Prostate gland (tissue), 2 donors: Measurements from ENCODE around the gene CHST11. TPM values are rescaled to one million over a fixed set of nuclear protein-coding genes. Genes with fewer than 3 reads are reported as not detected.

ENCODE experiments used
- DNase-seq: peaks from one replicate; pipeline ENCODE4 v3.0.0-alpha.2; 2019; ENCODE audit warnings: low spot score
- H3K27ac ChIP-seq, 2 donors: fragments of 200-600 bp; sonication (generic); 2 replicates each; pipeline ENCODE4 v1.5.1; 2017 to 2019
- H3K27me3 ChIP-seq: fragments of 200-600 bp; sonication (generic); replicated peaks from 2 replicates; pipeline ENCODE4 v1.5.1; 2019; ENCODE audit not compliant: insufficient read depth
- H3K36me3 ChIP-seq, 2 donors: fragments of 200-600 bp; sonication (generic); 1 replicate in 1 of 2; 2 replicates in 1 of 2; pipeline versions ENCODE4 v1.5.1 to v1.8.1; 2017 to 2019
- H3K4me1 ChIP-seq: fragments of 200-600 bp; sonication (generic); replicated peaks from 2 replicates; pipeline ENCODE4 v1.5.1; 2019
- H3K4me3 ChIP-seq, 2 donors: fragments of 200-600 bp; sonication (generic); 2 replicates each; pipeline ENCODE4 v1.5.1; 2017 to 2019
- H3K9me3 ChIP-seq: fragments of 200-600 bp; sonication (generic); 2 replicates; pipeline ENCODE4 v1.5.1; 2017
- POLR2A ChIP-seq: fragments of 450-650 bp; IDR thresholded peaks from one replicate; pipeline ENCODE4 v1.6.1; 2016; ENCODE audit warnings: antibody characterized with exemption, mild to moderate bottlenecking
- POLR2AphosphoS5 ChIP-seq: sonication (generic); formaldehyde crosslinking; IDR thresholded peaks from one replicate; pipeline ENCODE4 v1.6.1; 2017; ENCODE audit warnings: antibody characterized with exemption
- WGBS: methylation state at CpG from one replicate; pipeline ENCODE4 v1.1.5; 2018; 5-methylcytosine and 5-hydroxymethylcytosine counted together
- intact Hi-C: fragments of 100-400 bp; cut with DNase I; formaldehyde crosslinking; loops from one replicate; pipeline ENCODE4 v1.14.2; 2022
- total RNA-seq, 2 donors: library from RNA; depleted of rRNA; stranded (reverse); fragments of >200 nt; gene quantifications; one replicate each; pipeline ENCODE4 v1.1.0, GENCODE V29; 2016
- TF ChIP-seq, protein P1 (sequence below), 4 experiments: fragments of 200-600 bp in 2 of 4; fragments of 450-650 bp in 2 of 4; sonication (generic) in 2 of 4; IDR thresholded peaks; 1 replicate in 3 of 4; 2 replicates in 1 of 4; pipeline ENCODE4 v1.5.1; 2016 to 2019; ENCODE audit warnings: antibody characterized with exemption in 4 of 4, mild to moderate bottlenecking in 2 of 4, moderate library complexity in 2 of 4

CHST11 gene
- total RNA-seq, 2 donors from 2014 or later, result 10.4 to 25.4 TPM

DNA sequence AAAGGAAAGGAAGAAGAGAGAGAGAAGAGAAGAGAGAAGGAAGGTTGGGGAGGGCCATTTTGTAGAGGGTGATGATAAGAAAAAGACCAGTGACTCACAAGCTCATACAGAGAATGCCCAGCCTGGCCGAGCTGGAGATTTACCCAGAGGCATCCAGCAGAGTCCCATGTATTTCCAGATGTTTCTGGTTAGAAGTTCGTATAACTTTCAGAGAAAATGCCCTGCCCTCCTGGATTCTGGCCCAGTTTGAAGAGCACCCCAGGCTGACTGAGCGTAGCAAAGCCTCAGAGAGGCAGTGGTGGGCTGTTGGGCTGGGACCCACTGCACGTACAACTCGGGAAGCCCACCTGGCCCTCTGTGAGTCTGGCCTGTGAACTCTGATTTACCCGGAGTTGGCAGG is 279.6 kb downstream of the CHST11 start:
- TF ChIP-seq POLR2AphosphoS5 (no peak), POLR2A (no peak)
- TF ChIP-seq, protein P1, sequence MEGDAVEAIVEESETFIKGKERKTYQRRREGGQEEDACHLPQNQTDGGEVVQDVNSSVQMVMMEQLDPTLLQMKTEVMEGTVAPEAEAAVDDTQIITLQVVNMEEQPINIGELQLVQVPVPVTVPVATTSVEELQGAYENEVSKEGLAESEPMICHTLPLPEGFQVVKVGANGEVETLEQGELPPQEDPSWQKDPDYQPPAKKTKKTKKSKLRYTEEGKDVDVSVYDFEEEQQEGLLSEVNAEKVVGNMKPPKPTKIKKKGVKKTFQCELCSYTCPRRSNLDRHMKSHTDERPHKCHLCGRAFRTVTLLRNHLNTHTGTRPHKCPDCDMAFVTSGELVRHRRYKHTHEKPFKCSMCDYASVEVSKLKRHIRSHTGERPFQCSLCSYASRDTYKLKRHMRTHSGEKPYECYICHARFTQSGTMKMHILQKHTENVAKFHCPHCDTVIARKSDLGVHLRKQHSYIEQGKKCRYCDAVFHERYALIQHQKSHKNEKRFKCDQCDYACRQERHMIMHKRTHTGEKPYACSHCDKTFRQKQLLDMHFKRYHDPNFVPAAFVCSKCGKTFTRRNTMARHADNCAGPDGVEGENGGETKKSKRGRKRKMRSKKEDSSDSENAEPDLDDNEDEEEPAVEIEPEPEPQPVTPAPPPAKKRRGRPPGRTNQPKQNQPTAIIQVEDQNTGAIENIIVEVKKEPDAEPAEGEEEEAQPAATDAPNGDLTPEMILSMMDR (IDR thresholded peaks at IDR 0.05), result no peak

DNA sequence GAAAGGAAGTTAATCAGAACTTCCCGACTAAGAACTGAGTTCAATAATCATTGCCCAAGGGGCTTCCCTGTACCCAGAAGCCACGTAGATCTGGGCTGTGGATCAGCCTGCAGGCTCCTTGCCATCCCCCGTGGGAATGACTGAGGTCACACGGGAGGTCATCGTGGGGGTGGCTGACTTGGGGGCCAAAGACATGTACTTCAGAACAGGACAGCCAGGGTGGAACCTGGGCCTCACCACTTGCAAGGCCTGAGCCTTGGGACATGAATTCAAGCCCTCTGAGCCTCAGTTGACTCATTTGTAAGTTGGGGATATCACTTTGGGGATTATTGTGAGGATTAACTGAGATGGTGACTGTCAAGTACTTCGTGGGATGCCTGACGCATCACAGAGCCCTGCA is 280.4 kb downstream of the CHST11 start:
- Histone ChIP-seq H3K4me3 (no peak overlapping the region), H3K27ac (no peak overlapping the region), H3K36me3 (no peaks in the 10 kb centered on the region), H3K27me3 (no peaks in the 10 kb centered on the region), H3K9me3 (no peaks in the 10 kb centered on the region), H3K4me1 (peaks cover 3% of the 10 kb centered on the region)
- intact Hi-C loops, result no loop called here
- TF ChIP-seq POLR2A, result no peak
- TF ChIP-seq, protein P1 (IDR thresholded peaks at IDR 0.05), result no peak
- no peak for TF ChIP-seq POLR2AphosphoS5
- DNase-seq, result no peak
- 79% methylated on average over 7 of the region's 7 CpGs for WGBS

More for the DNA sequence above, 279.6 kb downstream of the CHST11 start:
- Histone ChIP-seq H3K27me3 (no peaks in the 10 kb centered on the region), H3K36me3 (no peaks in the 10 kb centered on the region), H3K9me3 (no peaks in the 10 kb centered on the region), H3K4me1 (peaks cover 3% of the 10 kb centered on the region), H3K4me3 (no peak overlapping the region), H3K27ac (no peak overlapping the region)
- no peak for DNase-seq
- WGBS, result 74% methylated on average over 6 of the region's 6 CpGs
- intact Hi-C loops, result no loop called here

DNA sequence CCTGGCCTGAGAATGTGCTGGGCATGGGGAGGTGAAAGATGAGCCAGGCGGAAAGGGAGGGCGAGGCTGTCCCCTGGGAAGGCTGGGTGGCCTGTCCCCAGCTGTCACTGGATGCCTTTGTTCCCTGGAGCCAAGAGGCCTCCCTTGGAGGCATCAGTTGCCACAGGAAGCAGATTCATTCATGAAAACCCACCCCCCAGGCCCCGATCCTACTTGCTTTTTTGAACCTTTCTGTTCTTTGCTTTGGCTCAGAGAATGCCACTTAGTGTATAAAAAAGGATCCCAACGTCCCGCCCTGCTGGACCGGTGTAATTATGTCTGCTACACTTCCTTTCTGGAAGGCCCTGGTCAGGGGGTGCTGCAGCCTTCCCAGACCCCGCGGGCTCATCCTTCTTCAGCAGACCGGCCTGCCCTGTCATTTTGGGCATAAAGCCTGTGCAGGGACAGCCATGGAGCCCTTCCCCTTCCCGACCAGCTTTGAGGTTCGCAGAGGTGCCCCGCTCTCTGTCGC is 281.1 kb downstream of the CHST11 start:
- Histone ChIP-seq H3K36me3 (no peaks in the 10 kb centered on the region), H3K9me3 (no peaks in the 10 kb centered on the region), H3K27me3 (no peaks in the 10 kb centered on the region), H3K4me3 (no peak overlapping the region), H3K4me1 (peaks cover 3% of the 10 kb centered on the region), H3K27ac (no peak overlapping the region)
- DNase-seq, result no peak
- intact Hi-C loops, result no loop called here
- TF ChIP-seq POLR2A (no peak), POLR2AphosphoS5 (no peak)
- TF ChIP-seq, protein P1 (IDR thresholded peaks at IDR 0.05), result no peak
- WGBS, result 52% methylated on average over 13 of the region's 13 CpGs

DNA sequence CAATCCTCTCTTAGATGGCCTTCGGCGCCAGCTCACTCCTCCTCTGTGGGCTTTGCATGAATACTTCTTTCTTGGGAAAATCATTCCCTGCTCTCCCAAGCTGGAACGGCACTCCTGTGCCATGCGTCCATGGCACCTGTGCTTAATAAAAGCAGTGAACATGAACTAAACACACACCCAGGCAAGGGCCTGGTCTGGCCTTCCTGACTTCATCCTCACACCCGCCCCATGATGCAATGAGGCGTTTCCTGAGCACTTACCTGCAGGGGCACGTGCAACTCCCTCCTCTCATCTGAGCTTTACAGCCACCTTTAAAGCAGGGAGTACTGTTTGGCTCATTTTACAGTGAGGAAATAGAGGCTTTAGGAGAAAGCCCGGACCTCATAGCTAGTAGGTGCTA is 281.6 kb downstream of the CHST11 start:
- peaks cover 3% of the 10 kb centered on the region for H3K4me1 ChIP-seq
- 60% methylated on average over 8 of the region's 8 CpGs for WGBS
- H3K27ac ChIP-seq, result no peak overlapping the region
- DNase-seq, result peak; percentile 36
- no peaks in the 10 kb centered on the region for H3K9me3 ChIP-seq
- intact Hi-C loops, result no loop called here
- H3K4me3 ChIP-seq, result no peak overlapping the region
- no peaks in the 10 kb centered on the region for H3K27me3 ChIP-seq
- no peaks in the 10 kb centered on the region for H3K36me3 ChIP-seq
- peak; percentile 35 for TF ChIP-seq POLR2AphosphoS5
- TF ChIP-seq POLR2A, result no peak
- TF ChIP-seq, protein P1 (IDR thresholded peaks at IDR 0.05), result no peak

DNA sequence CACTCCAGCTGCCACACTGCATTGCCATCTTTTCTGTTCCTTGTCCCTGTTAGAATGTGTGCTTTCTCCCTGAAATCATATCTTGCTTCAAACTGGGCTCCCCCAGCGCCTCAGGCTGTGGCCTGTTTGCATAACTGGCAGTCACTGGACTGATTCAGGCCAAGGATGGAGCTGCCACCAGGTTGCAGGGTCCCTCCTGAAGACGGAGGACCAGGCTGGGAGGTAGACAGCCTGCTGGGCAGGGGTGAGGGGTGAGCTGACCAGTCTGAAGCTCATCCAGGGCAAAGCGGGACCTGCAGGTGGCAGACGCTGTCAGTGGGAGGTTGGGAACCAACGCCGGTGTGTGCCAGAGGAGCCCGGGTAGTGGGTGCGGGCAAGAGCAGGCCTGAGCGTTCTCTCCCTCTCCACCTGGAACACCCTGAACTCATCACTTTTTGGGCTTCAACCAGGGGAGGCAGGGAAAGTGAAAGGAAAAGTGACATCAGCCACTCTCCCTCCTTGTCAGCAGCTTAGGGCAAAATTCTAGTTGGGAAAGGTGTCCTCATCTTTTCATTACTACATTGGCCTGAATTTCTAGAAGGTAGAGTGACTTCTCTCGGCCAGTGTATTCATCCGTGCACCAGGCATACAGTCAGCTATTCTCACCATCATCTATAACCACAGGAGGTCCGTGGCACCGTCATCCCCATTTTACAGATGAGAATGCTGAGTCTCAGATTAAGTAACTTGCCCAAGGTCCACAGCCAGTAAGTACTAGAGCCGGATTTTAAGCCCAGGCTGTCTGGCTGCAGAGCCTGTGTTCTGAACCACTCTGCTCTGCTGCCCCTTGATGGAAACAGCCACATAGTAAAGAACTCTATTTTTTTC is 282.3 kb downstream of the CHST11 start:
- no peak overlapping the region for H3K4me3 ChIP-seq
- no peaks in the 10 kb centered on the region for H3K36me3 ChIP-seq
- intact Hi-C loops, result no loop called here
- H3K4me1 ChIP-seq, result peaks cover 3% of the 10 kb centered on the region
- WGBS, result 69% methylated on average over 14 of the region's 14 CpGs
- no peak overlapping the region for H3K27ac ChIP-seq
- H3K9me3 ChIP-seq, result no peaks in the 10 kb centered on the region
- no peaks in the 10 kb centered on the region for H3K27me3 ChIP-seq
- no peak for TF ChIP-seq POLR2AphosphoS5
- TF ChIP-seq POLR2A, result no peak
- TF ChIP-seq, protein P1 (IDR thresholded peaks at IDR 0.05), result no peak
- DNase-seq, result no peak
